HepG2 (cell line): ENCODE measurements around the gene IL1RAP. TPM values are rescaled to one million over a fixed set of nuclear protein-coding genes. Genes with fewer than 3 reads are reported as not detected.
A peak's percentile ranks its signal among the peaks of the same experiment; 100 is the strongest.

Experiments
- ARID2 ChIP-seq: sonication (generic); formaldehyde crosslinking; IDR thresholded peaks from 2 replicates; pipeline ENCODE4 v1.8.1; 2022; ENCODE audit warnings: mild to moderate bottlenecking, missing genetic modification reagents, borderline replicate concordance
- CC2D1A ChIP-seq: sonication (generic); formaldehyde crosslinking; IDR thresholded peaks from 2 replicates; pipeline ENCODE4 v1.8.1; 2023; ENCODE audit warnings: mild to moderate bottlenecking, missing genetic modification reagents
- CHD4 ChIP-seq: fragments of 200-600 bp; sonication (generic); IDR thresholded peaks from 2 replicates; pipeline ENCODE4 v1.7.0; 2017; ENCODE audit warnings: mild to moderate bottlenecking, low read length, borderline replicate concordance
- FOXK2 ChIP-seq: fragments of 450-650 bp; IDR thresholded peaks from 2 replicates; pipeline ENCODE4 v1.6.1; 2016
- HIVEP1 ChIP-seq: sonication (generic); formaldehyde crosslinking; IDR thresholded peaks from 2 replicates; pipeline ENCODE4 v1.4.0; 2020; ENCODE audit warnings: mild to moderate bottlenecking, missing genetic modification reagents
- JUND ChIP-seq: sonication (generic); formaldehyde crosslinking; IDR thresholded peaks from 2 replicates; pipeline ENCODE4 v1.8.0; 2022; ENCODE audit warnings: mild to moderate bottlenecking, missing genetic modification reagents
- NCOA2 ChIP-seq: sonication (generic); formaldehyde crosslinking; IDR thresholded peaks from 2 replicates; pipeline ENCODE4 v1.8.0; 2022; ENCODE audit warnings: inconsistent platforms
- REPIN1 ChIP-seq: sonication (generic); formaldehyde crosslinking; IDR thresholded peaks from 2 replicates; pipeline ENCODE4 v1.8.0; 2022; ENCODE audit warnings: missing genetic modification reagents, low read depth, mild to moderate bottlenecking, borderline replicate concordance
- RFX1 ChIP-seq: fragments of 450-650 bp; IDR thresholded peaks from 2 replicates; pipeline ENCODE4 v1.6.1; 2017
- SALL1 ChIP-seq: sonication (generic); formaldehyde crosslinking; IDR thresholded peaks from 2 replicates; pipeline ENCODE4 v1.8.0; 2022; ENCODE audit warnings: mild to moderate bottlenecking, missing genetic modification reagents
- SATB2 ChIP-seq: sonication (generic); formaldehyde crosslinking; IDR thresholded peaks from 2 replicates; pipeline ENCODE4 v1.5.0; 2020; ENCODE audit warnings: missing genetic modification reagents
- TSC22D2 ChIP-seq: sonication (generic); formaldehyde crosslinking; IDR thresholded peaks from 2 replicates; pipeline ENCODE4 v1.5.1; 2020; ENCODE audit warnings: missing genetic modification reagents, mild to moderate bottlenecking, borderline replicate concordance
- ZNF234 ChIP-seq: sonication (generic); formaldehyde crosslinking; conservative IDR thresholded peaks from 2 replicates; pipeline ENCODE4 v1.5.1; 2020; ENCODE audit warnings: mild to moderate bottlenecking, missing genetic modification reagents
- ZNF484 ChIP-seq: sonication (generic); formaldehyde crosslinking; IDR thresholded peaks from 2 replicates; pipeline ENCODE4 v1.5.1; 2020; ENCODE audit warnings: mild to moderate bottlenecking, low read depth, missing genetic modification reagents, borderline replicate concordance
- ZNF549 ChIP-seq: sonication (generic); formaldehyde crosslinking; IDR thresholded peaks from 2 replicates; pipeline ENCODE4 v1.5.0; 2020; ENCODE audit warnings: missing genetic modification reagents
- ZNF788 ChIP-seq: sonication (generic); formaldehyde crosslinking; IDR thresholded peaks from 2 replicates; pipeline ENCODE4 v1.5.0; 2020; ENCODE audit warnings: mild to moderate bottlenecking, missing genetic modification reagents, borderline replicate concordance
- ZNF879 ChIP-seq: sonication (generic); formaldehyde crosslinking; IDR thresholded peaks from 2 replicates; pipeline ENCODE4 v1.8.1; 2023; ENCODE audit warnings: missing genetic modification reagents
- ZSCAN31 ChIP-seq: sonication (generic); formaldehyde crosslinking; IDR thresholded peaks from 2 replicates; pipeline ENCODE4 v1.5.0; 2020; ENCODE audit warnings: low read depth, mild to moderate bottlenecking, missing genetic modification reagents
- polyA plus RNA-seq, 8 experiments: library from polyadenylated mRNA; depleted of rRNA in 3 of 8; stranded (reverse) in 7 of 8; unstranded in 1 of 8; fragments of >200 nt; fragmentation: Illumina TruSeq in 4 of 8; extraction: Trizol in 4 of 8; gene quantifications; 2 replicates each; pipeline versions ENCODE4 v1.2.1 to v1.2.3, GENCODE V29; 2011 to 2016; ENCODE audit warnings: low read depth in 4 of 8, missing spikeins in 1 of 8, mixed read lengths in 1 of 8; ENCODE audit not compliant: insufficient read depth in 1 of 8
- total RNA-seq, 5 experiments: library from RNA; depleted of rRNA; stranded (reverse); fragments of >200 nt; fragmentation: Illumina TruSeq; extraction: Trizol; gene quantifications; 2 replicates each; pipeline ENCODE4 v1.2.3, GENCODE V29; 2016; ENCODE audit warnings: low read depth in 1 of 5
- TF ChIP-seq, protein P1 (sequence below): sonication (generic); formaldehyde crosslinking; IDR thresholded peaks from 2 replicates; pipeline ENCODE4 v1.5.1; 2020; ENCODE audit warnings: mild to moderate bottlenecking, missing genetic modification reagents
- TF ChIP-seq, protein P2 (sequence below): sonication (generic); formaldehyde crosslinking; IDR thresholded peaks from 2 replicates; pipeline ENCODE4 v1.5.0; 2020; ENCODE audit warnings: missing genetic modification reagents
- TF ChIP-seq, protein P3 (sequence below): IDR thresholded peaks from 2 replicates; pipeline ENCODE4 v1.6.1; 2016; ENCODE audit warnings: low read depth, missing genetic modification reagents, missing compliant biosample characterization
- TF ChIP-seq, protein P4 (sequence below): sonication (generic); formaldehyde crosslinking; IDR thresholded peaks from 2 replicates; pipeline ENCODE4 v1.5.0; 2020; ENCODE audit warnings: mild to moderate bottlenecking, low read depth, missing genetic modification reagents, borderline replicate concordance

IL1RAP gene
- total and polyA plus RNA-seq, 2 of the 13 experiments (the other 11 are each of a cell fraction or from before 2014, with no cell fraction given): 18.3 to 54.9 TPM

DNA sequence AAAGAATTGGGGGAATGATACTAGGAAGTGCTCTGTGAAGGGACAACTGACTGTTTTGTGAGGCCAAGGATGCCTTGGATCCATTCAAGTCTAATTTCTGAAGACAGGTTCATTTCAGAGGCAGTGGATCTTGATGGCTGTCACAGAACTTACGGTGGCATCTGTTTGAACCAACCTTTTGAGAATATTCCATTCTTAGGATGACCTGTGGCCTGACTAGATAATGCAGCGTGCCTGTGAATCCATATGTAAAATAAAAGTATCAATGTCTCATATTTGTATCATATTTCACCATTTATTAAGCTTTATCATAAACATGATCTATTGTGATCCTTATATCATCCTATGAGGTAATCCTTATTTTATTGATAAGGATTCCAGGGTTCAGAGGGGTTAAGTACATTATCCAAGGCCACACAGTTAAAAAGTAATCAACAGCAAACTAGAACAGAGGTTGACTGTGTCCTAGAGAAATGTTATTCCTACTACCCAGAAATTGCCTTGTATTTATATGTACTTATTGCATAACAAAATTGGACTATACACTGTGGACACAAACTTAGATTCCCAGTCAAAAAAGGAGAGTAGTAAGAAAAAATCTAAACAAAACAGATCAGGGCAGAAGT is 34.3 kb downstream of the IL1RAP start (continued):
- TF ChIP-seq TSC22D2 (CRISPR knock-in tag) (no peak), ZNF234 (CRISPR knock-in tag) (no peak), NCOA2 (peak; percentile 99), SATB2 (CRISPR knock-in tag) (no peak), ARID2 (CRISPR knock-in tag) (no peak), CC2D1A (CRISPR knock-in tag) (no peak), FOXK2 (peak; percentile 78), CHD4 (peak; percentile 79; the same call in 1 of the 2 replicates), ZNF788 (CRISPR knock-in tag) (no peak), SALL1 (CRISPR knock-in tag) (no peak; the same call in 1 of the 2 replicates), ZSCAN31 (CRISPR knock-in tag) (no peak), HIVEP1 (CRISPR knock-in tag) (no peak), ZNF484 (CRISPR knock-in tag) (no peak), JUND (CRISPR knock-in tag) (0 out of 2 replicates have a peak, but pooled peaks have one; percentile 31), RFX1 (no peak), ZNF549 (no peak), ZNF879 (CRISPR knock-in tag) (no peak), REPIN1 (CRISPR knock-in tag) (peak; percentile 58; the same call in 1 of the 2 replicates)
- TF ChIP-seq, protein P1, sequence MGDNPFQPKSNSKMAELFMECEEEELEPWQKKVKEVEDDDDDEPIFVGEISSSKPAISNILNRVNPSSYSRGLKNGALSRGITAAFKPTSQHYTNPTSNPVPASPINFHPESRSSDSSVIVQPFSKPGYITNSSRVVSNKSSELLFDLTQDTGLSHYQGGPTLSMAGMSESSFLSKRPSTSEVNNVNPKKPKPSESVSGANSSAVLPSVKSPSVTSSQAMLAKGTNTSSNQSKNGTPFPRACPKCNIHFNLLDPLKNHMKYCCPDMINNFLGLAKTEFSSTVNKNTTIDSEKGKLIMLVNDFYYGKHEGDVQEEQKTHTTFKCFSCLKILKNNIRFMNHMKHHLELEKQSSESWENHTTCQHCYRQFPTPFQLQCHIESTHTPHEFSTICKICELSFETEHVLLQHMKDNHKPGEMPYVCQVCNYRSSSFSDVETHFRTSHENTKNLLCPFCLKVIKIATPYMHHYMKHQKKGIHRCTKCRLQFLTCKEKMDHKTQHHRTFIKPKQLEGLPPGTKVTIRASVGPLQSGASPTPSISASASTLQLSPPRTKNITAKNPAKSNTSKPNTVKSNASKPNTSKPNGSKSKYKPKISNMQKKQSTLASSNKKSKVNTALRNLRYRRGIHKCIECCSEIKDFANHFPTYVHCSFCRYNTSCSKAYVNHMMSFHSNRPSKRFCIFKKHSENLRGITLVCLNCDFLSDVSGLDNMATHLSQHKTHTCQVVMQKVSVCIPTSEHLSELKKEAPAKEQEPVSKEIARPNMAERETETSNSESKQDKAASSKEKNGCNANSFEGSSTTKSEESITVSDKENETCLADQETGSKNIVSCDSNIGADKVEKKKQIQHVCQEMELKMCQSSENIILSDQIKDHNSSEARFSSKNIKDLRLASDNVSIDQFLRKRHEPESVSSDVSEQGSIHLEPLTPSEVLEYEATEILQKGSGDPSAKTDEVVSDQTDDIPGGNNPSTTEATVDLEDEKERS: peak; percentile 79; the same call in 1 of the 2 replicates
- TF ChIP-seq, protein P2, sequence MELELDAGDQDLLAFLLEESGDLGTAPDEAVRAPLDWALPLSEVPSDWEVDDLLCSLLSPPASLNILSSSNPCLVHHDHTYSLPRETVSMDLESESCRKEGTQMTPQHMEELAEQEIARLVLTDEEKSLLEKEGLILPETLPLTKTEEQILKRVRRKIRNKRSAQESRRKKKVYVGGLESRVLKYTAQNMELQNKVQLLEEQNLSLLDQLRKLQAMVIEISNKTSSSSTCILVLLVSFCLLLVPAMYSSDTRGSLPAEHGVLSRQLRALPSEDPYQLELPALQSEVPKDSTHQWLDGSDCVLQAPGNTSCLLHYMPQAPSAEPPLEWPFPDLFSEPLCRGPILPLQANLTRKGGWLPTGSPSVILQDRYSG (CRISPR knock-in tag): no peak
- TF ChIP-seq, protein P3, sequence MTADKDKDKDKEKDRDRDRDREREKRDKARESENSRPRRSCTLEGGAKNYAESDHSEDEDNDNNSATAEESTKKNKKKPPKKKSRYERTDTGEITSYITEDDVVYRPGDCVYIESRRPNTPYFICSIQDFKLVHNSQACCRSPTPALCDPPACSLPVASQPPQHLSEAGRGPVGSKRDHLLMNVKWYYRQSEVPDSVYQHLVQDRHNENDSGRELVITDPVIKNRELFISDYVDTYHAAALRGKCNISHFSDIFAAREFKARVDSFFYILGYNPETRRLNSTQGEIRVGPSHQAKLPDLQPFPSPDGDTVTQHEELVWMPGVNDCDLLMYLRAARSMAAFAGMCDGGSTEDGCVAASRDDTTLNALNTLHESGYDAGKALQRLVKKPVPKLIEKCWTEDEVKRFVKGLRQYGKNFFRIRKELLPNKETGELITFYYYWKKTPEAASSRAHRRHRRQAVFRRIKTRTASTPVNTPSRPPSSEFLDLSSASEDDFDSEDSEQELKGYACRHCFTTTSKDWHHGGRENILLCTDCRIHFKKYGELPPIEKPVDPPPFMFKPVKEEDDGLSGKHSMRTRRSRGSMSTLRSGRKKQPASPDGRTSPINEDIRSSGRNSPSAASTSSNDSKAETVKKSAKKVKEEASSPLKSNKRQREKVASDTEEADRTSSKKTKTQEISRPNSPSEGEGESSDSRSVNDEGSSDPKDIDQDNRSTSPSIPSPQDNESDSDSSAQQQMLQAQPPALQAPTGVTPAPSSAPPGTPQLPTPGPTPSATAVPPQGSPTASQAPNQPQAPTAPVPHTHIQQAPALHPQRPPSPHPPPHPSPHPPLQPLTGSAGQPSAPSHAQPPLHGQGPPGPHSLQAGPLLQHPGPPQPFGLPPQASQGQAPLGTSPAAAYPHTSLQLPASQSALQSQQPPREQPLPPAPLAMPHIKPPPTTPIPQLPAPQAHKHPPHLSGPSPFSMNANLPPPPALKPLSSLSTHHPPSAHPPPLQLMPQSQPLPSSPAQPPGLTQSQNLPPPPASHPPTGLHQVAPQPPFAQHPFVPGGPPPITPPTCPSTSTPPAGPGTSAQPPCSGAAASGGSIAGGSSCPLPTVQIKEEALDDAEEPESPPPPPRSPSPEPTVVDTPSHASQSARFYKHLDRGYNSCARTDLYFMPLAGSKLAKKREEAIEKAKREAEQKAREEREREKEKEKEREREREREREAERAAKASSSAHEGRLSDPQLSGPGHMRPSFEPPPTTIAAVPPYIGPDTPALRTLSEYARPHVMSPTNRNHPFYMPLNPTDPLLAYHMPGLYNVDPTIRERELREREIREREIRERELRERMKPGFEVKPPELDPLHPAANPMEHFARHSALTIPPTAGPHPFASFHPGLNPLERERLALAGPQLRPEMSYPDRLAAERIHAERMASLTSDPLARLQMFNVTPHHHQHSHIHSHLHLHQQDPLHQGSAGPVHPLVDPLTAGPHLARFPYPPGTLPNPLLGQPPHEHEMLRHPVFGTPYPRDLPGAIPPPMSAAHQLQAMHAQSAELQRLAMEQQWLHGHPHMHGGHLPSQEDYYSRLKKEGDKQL (CRISPR knock-in tag): peak; percentile 74
- TF ChIP-seq, protein P4, sequence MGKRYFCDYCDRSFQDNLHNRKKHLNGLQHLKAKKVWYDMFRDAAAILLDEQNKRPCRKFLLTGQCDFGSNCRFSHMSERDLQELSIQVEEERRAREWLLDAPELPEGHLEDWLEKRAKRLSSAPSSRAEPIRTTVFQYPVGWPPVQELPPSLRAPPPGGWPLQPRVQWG (CRISPR knock-in tag): no peak
